Ovary (tissue), 3 donors: Measurements from ENCODE around the gene QPCTL.

Experiments used
- CTCF ChIP-seq, 3 donors: fragments of 450-650 bp in 2 of 3; fragments of 200-600 bp in 1 of 3; IDR thresholded peaks; one replicate each; pipeline versions ENCODE4 v1.5.1 to v1.8.0; 2016 to 2022; ENCODE audit warnings: antibody characterized with exemption in 3 of 3, mild to moderate bottlenecking in 1 of 3
- EP300 ChIP-seq: sonication (generic); formaldehyde crosslinking; IDR thresholded peaks from one replicate; pipeline ENCODE4 v1.6.1; 2017; ENCODE audit warnings: antibody characterized with exemption
- POLR2A ChIP-seq: fragments of 450-650 bp; IDR thresholded peaks from one replicate; pipeline ENCODE4 v1.6.1; 2017; ENCODE audit warnings: antibody characterized with exemption, mild to moderate bottlenecking, moderate library complexity
- donor health status: DM: no; HTN: no; CAD: no.

GRCh38 chr19:45668342-45668871 is 24.1 kb upstream of the QPCTL start:
- TF ChIP-seq CTCF (IDR thresholded peaks at IDR 0.05) (no peak), POLR2A (no peak), EP300 (no peak)
